GM10248 (cell line): Measurements from ENCODE around the gene ENTPD6.

ENCODE experiments used
- CTCF ChIA-PET: fragments of 300-600 bp; sonication (Branson Sonifier 250); formaldehyde crosslinking; extraction: SDS; loops from one replicate; lab custom pipeline; 2021; ENCODE audit warnings: antibody characterized with exemption; lab: Yijun Ruan, JAX
- POLR2A ChIA-PET: fragments of 350-650 bp; sonication (Branson Sonifier 250); formaldehyde crosslinking; extraction: SDS; loops from one replicate; lab custom pipeline; 2020; ENCODE audit warnings: antibody characterized with exemption; lab: Yijun Ruan, JAX
- DNase-seq: peaks from one replicate; pipeline ENCODE4 v3.0.0; 2012; ENCODE audit errors: extremely low spot score
- CTCF ChIP-seq: IDR thresholded peaks from 2 replicates; pipeline ENCODE4 v1.5.1; 2012; ENCODE audit warnings: mild to moderate bottlenecking, low read depth; ENCODE audit errors: extremely low read depth, missing control alignments, control extremely low read depth

Gene ENTPD6

GRCh38 chr20:25196786-25197120 lies 1.2 kb downstream of the ENTPD6 start:
- TF ChIP-seq CTCF: no peak
- ChIA-PET CTCF (interaction anchor here (1.0 to 1.4 kb wide), 2 partner anchors 22 to 203 kb away, joined by 3 read pairs; no protein-coding TSS in a partner anchor), POLR2A (no interaction called here)
- no peak for DNase-seq

GRCh38 chr20:25197183-25197869 lies 1.8 kb downstream of the ENTPD6 start:
- no peak for TF ChIP-seq CTCF
- DNase-seq: peak; percentile 26
- CTCF ChIA-PET: interaction anchor here (1.0 kb wide), 1 partner anchor 202 kb away, joined by 3 read pairs; no protein-coding TSS in a partner anchor
- POLR2A ChIA-PET: no interaction called here

GRCh38 chr20:25197870-25198190 lies 2.3 kb downstream of the ENTPD6 start:
- DNase-seq: peak; percentile 2
- POLR2A ChIA-PET: no interaction called here
- no peak for TF ChIP-seq CTCF
- CTCF ChIA-PET: no interaction called here

DNA sequence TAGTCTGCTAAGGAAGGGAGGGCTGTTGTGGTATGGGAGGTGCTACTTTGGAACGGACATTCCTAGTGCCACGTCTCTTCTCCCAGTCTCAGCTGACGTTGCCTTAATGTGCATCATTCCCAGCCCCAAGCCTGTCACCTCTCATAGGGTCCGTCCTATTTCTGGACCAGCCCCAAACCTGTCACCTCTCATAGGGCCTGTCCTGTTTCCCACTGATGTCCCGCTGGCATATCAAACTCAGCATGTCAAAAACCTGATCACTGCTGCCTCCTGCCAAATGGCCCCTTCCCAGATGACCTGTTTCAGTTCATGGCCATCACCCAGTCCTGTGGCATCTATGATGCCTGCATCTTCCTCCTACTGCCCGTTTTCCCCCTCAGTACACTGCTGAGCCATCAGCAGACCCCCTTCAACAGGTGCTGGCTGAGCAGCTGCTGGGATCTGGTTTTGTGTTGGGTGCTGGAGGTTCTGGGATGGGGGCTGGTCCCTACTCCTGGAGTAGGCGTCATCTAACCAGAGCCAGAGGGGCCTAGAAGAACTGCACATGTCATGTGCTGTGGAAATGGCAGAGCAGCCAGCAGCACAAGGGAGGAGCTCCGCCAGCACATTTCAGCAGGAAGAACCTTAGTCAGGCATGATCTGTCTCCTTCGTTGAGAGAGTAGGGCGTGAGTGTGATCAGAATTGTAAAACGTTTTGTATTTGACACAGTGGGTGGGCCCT lies 3.3 kb downstream of the ENTPD6 start:
- no peak for DNase-seq
- ChIA-PET POLR2A (no interaction called here), CTCF (no interaction called here)
- no peak for TF ChIP-seq CTCF

GRCh38 chr20:25199473-25200260 lies 4.2 kb downstream of the ENTPD6 start:
- DNase-seq: no peak
- no peak for TF ChIP-seq CTCF
- POLR2A ChIA-PET: no interaction called here
- CTCF ChIA-PET: interaction anchor here (1.2 kb wide), 1 partner anchor 9 kb away, joined by 3 read pairs; no protein-coding TSS in a partner anchor

DNA sequence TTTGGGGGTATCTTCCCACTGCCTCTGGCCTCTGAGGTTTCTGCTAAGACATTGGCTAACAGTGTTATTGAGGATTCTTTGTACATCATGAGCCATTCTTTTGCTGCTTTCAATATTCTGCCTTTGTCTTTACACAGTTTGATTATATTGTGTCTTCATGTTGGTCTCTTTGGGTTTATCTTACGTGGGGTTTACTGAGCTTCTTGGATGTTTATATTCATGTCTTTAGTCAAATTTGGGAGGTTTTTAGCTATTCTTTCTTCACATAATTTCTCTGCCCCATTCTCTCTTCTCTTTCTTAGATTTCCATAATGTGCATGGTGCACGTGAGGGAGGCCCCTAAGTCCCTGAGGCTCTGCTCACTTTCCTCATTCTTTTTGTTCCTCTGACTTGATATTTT lies 7.6 kb downstream of the ENTPD6 start:
- CTCF ChIA-PET: interaction anchor here (1.0 to 1.9 kb wide), 5 partner anchors 8 to 196 kb away, joined by 3 to 8 read pairs (median 6); partner anchors contain the start of gene ENTPD6
- no peak for DNase-seq
- POLR2A ChIA-PET: no interaction called here
- no peak for TF ChIP-seq CTCF
